ENCODE measurements around the gene MYMK. TPM values are rescaled to one million over a fixed set of nuclear protein-coding genes. Genes with fewer than 3 reads are reported as not detected.

Gene MYMK
- total and polyA plus RNA-seq, 2 of the 4 experiments (the other 2 are of a cell fraction): not detected

DNA sequence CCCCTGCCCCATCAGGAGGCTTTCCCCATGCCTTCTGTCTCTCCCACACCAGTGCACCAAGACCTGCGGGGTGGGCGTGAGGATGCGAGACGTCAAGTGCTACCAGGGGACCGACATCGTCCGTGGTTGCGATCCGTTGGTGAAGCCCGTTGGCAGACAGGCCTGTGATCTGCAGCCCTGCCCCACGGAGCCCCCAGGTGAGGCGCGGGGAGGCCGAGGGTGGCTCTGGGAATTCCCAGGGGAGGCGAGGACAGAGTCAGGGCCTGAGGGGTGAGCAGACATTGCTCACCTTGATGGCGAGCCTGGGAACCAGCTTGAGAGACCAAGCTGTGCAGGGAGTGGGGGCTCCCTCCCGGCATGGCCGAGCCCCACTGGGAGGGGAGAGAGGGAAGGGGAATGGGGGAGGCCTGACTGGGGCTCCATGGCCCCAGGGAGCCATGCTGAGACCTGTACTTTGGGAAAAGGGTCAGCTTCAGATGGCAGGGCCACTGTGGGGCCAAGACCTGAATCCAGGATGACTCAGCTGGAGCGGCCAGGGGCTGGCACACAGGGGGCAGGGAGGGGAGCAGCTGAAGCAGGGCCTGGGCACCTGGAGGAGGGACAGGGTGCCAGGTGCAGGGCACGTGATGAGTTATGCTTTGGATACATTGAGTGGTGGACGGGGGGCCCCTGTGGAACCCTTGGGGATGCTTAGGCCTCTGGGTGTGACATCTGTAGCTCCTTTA lies 49.2 kb upstream of the MYMK start:
- Histone ChIP-seq H2AFZ (replicated peaks; ENCODE audit: low read length, poor library complexity) (no peak overlapping the region), H3K9me3 (ENCODE audit: control insufficient read depth, insufficient read depth, low read length) (no peaks in the 10 kb centered on the region), H3K4ac (ENCODE audit: low read depth, low read length) (no peak overlapping the region), H3K79me1 (ENCODE audit: low read depth in 1 of 2, low read length in 2 of 2) (no peaks in the 10 kb centered on the region), H3K4me2 (ENCODE audit: low read depth, low read length) (no peak overlapping the region), H3K56ac (ENCODE audit: extremely low read depth, insufficient read depth, low read length) (no peak overlapping the region), H3K4me3 (ENCODE audit: insufficient read depth, low read depth, low read length) (no peak overlapping the region), H3K27me3 (ENCODE audit: control insufficient read depth, insufficient read depth, low read length) (peaks cover 49% of the 10 kb centered on the region), H3K4me1 (ENCODE audit: control insufficient read depth, insufficient read depth, low read length) (no peaks in the 10 kb centered on the region), H4K20me1 (ENCODE audit: insufficient read depth, low read length) (no peaks in the 10 kb centered on the region), H3K9me1 (ENCODE audit: insufficient read depth, low read length) (no peaks in the 10 kb centered on the region), H3K36me3 (ENCODE audit: control insufficient read depth, insufficient read depth, low read length) (no peaks in the 10 kb centered on the region), H3K14ac (replicated peaks; ENCODE audit: low read depth, low read length) (no peak overlapping the region), H4K8ac (ENCODE audit: low read depth in 2 of 2, low read length in 2 of 2) (no peak overlapping the region), H2BK15ac (ENCODE audit: low read depth, low read length) (no peak overlapping the region), H2AK5ac (ENCODE audit: low read depth, low read length) (no peak overlapping the region), H4K5ac (ENCODE audit: low read depth, low read length) (no peak overlapping the region), H2BK20ac (ENCODE audit: low read depth, low read length) (no peak overlapping the region), H2AK9ac (replicated peaks; ENCODE audit: low read depth, low read length, poor library complexity) (no peak overlapping the region), H3K27ac (ENCODE audit: insufficient read depth, low read length) (no peak overlapping the region), H2BK5ac (ENCODE audit: low read depth, low read length, poor library complexity, severe bottlenecking) (no peak overlapping the region), H3K23ac (ENCODE audit: low read depth, low read length) (no peak overlapping the region), H2BK120ac (ENCODE audit: low read depth, low read length) (no peak overlapping the region), H3K9ac (ENCODE audit: low read depth, low read length) (no peak overlapping the region), H4K91ac (ENCODE audit: insufficient read depth, low read depth, low read length) (no peak overlapping the region), H3K18ac (ENCODE audit: low read depth, low read length) (no peak overlapping the region)
- in situ Hi-C loops (cut with MboI; ENCODE audit: low sequenced_read_pairs): no loop called here
- POLR2A ChIA-PET (ENCODE audit: unreplicated experiment): no interaction called here
- BruUV-seq (replicated peaks): no TSS peak
- CTCF ChIA-PET: no interaction called here
- dilution Hi-C loops (cut with HindIII; ENCODE audit: low sequenced_read_pairs, unreplicated experiment): no loop called here
- intact Hi-C loops (cut with micrococcal nuclease): no loop called here
- TF ChIP-seq, protein P1, sequence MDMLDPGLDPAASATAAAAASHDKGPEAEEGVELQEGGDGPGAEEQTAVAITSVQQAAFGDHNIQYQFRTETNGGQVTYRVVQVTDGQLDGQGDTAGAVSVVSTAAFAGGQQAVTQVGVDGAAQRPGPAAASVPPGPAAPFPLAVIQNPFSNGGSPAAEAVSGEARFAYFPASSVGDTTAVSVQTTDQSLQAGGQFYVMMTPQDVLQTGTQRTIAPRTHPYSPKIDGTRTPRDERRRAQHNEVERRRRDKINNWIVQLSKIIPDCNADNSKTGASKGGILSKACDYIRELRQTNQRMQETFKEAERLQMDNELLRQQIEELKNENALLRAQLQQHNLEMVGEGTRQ (IDR thresholded peaks at IDR 0.05; ENCODE audit: low read depth, low read length): no peak
- TF ChIP-seq MAZ (IDR thresholded peaks at IDR 0.05; ENCODE audit: borderline replicate concordance, low read depth, low read length) (no peak), BHLHE40 (IDR thresholded peaks at IDR 0.05; ENCODE audit: low read depth, low read length) (no peak), FOS (IDR thresholded peaks at IDR 0.05; ENCODE audit: low read depth, low read length) (no peak), CHD1 (IDR thresholded peaks at IDR 0.05; ENCODE audit: low read depth, low read length) (no peak), SMC3 (IDR thresholded peaks at IDR 0.05; ENCODE audit: low read depth, low read length) (no peak), RFX5 (IDR thresholded peaks at IDR 0.05; ENCODE audit: low read depth, low read length) (no peak), RAD21 (IDR thresholded peaks at IDR 0.05; ENCODE audit: low read length) (no peak), POLR2A (IDR thresholded peaks at IDR 0.05; ENCODE audit: low read depth, low read length) (no peak)
- DNase-seq (no peak), ATAC-seq (ENCODE audit: low read depth) (no peak)
- WGBS, 2 experiments (ENCODE audit: extremely low coverage in 2 of 2, insufficient read length in 1 of 2): 84% methylated on average over 5 of the region's 21 CpGs; no CpG with 5 or more reads in 1 of the 2 experiments
